Peyer's patch (tissue), 4 donors: Measurements from ENCODE around the gene EYS.

Source experiments
- CTCF ChIP-seq, 6 experiments: fragments of 450-650 bp in 4 of 6; fragments of 200-600 bp in 2 of 6; sonication (generic) in 1 of 6; IDR thresholded peaks; one replicate each; pipeline ENCODE4 v1.5.1; 2017 to 2019; ENCODE audit warnings: antibody characterized with exemption in 6 of 6, mild to moderate bottlenecking in 3 of 6, moderate library complexity in 1 of 6
- POLR2A ChIP-seq, 2 donors: fragments of 450-650 bp; IDR thresholded peaks; one replicate each; pipeline ENCODE4 v1.5.1; 2017; ENCODE audit warnings: antibody characterized with exemption in 2 of 2, mild to moderate bottlenecking in 2 of 2, moderate library complexity in 2 of 2

GRCh38 chr6:63864061-63864460, 1843.0 kb downstream of the EYS start:
- no peak for TF ChIP-seq CTCF (IDR thresholded peaks at IDR 0.05)
- no peak for TF ChIP-seq POLR2A (IDR thresholded peaks at IDR 0.05)
